Lower leg skin (tissue), 3 donors: ENCODE results near the gene KLHL42.

ENCODE experiments used
- POLR2A ChIP-seq, 2 donors: fragments of 450-650 bp; IDR thresholded peaks; one replicate each; pipeline ENCODE4 v1.6.1; 2016 to 2017; ENCODE audit warnings: antibody characterized with exemption in 2 of 2, mild to moderate bottlenecking in 1 of 2, moderate library complexity in 1 of 2
- TF ChIP-seq, protein P1 (sequence below), 3 donors: fragments of 450-650 bp; IDR thresholded peaks; one replicate each; pipeline ENCODE4 v1.5.1; 2016; ENCODE audit warnings: antibody characterized with exemption in 3 of 3, mild to moderate bottlenecking in 3 of 3, moderate library complexity in 2 of 3

- TF ChIP-seq POLR2A (IDR thresholded peaks at IDR 0.05), result no peak
- TF ChIP-seq, protein P1, sequence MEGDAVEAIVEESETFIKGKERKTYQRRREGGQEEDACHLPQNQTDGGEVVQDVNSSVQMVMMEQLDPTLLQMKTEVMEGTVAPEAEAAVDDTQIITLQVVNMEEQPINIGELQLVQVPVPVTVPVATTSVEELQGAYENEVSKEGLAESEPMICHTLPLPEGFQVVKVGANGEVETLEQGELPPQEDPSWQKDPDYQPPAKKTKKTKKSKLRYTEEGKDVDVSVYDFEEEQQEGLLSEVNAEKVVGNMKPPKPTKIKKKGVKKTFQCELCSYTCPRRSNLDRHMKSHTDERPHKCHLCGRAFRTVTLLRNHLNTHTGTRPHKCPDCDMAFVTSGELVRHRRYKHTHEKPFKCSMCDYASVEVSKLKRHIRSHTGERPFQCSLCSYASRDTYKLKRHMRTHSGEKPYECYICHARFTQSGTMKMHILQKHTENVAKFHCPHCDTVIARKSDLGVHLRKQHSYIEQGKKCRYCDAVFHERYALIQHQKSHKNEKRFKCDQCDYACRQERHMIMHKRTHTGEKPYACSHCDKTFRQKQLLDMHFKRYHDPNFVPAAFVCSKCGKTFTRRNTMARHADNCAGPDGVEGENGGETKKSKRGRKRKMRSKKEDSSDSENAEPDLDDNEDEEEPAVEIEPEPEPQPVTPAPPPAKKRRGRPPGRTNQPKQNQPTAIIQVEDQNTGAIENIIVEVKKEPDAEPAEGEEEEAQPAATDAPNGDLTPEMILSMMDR (IDR thresholded peaks at IDR 0.05), result no peak
Observed at GRCh38 chr12:27756670-27757195, 23.3 kb upstream of the KLHL42 start.
